Tracheal epithelial cell (primary cell): Measurements from ENCODE around the gene CENPB. TPM values are rescaled to one million over a fixed set of nuclear protein-coding genes. Genes with fewer than 3 reads are reported as not detected.

Source experiments
- total RNA-seq: library from RNA; depleted of rRNA; stranded (reverse); fragments of >200 nt; gene quantifications from 2 replicates; pipeline ENCODE4 v1.2.1, GENCODE V29; 2014

CENPB gene, protein sequence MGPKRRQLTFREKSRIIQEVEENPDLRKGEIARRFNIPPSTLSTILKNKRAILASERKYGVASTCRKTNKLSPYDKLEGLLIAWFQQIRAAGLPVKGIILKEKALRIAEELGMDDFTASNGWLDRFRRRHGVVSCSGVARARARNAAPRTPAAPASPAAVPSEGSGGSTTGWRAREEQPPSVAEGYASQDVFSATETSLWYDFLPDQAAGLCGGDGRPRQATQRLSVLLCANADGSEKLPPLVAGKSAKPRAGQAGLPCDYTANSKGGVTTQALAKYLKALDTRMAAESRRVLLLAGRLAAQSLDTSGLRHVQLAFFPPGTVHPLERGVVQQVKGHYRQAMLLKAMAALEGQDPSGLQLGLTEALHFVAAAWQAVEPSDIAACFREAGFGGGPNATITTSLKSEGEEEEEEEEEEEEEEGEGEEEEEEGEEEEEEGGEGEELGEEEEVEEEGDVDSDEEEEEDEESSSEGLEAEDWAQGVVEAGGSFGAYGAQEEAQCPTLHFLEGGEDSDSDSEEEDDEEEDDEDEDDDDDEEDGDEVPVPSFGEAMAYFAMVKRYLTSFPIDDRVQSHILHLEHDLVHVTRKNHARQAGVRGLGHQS
- total RNA-seq: 100 and 109 TPM in 2 replicates

GRCh38 chr20:3786665-3787323 is at the start of gene CENPB:
Gene CENPB, minus strand, starts transcription at chr20:3786740. Its CDS starts 257 bp downstream, at chr20:3786483.

GRCh38 chr20:3820048-3820900 is 33.7 kb upstream of the CENPB start, which contains the start of gene AP5S1:
Gene AP5S1, plus strand, starts transcription at chr20:3820547. Its CDS starts 1,571 bp downstream, at chr20:3822118.

DNA sequence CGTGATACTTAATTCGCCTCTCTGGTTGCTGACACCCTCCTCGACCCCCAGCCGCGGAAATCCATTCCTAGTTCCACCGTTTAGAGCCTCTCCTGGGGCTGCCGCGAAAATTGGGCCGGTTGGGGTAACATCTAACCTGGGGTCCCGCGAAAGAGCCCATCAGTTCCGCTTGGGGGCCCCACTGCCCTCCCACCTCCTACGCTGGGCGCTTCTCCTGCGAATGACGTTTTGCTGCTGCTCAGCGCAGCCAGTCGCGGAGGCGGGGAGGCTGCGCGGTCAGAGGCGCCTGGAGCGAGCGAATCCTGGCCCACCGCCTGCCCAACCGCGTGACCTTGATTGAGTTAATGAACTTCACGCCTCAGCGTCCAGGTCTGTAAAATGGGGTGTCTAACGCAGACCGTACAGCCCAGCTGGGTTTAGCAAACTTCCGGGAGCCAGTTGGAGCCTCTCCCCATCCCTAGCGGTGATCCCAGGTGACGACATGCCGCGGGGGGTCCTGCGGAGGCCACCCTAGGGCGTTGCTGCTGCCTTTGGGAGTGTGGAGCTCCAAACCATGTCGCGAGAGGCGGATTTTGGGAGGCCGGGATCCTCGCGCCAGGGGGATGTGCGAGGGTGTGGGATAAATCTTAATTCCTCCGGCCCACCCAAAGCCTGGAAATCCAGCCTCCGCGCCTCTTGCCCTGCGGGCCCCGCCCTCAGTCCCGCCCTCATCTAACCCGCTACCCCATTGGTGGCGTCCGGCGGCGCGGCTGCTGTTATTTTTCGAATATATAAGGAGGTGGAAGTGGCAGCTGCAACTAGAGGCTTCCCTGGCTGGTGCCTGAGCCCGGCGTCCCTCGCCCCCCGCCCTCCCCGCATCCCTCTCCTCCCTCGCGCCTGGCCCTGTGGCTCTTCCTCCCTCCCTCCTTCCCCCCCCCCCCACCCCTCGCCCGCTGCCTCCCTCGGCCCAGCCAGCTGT is 9.2 kb upstream of the CENPB start, which contains the start of gene CDC25B:
Gene CDC25B (plus strand): TSS at position 800 of the 958 bp plus-strand sequence. CDS start 222 bp downstream, outside the sequence.

GRCh38 chr20:3781153-3781910 is 5.2 kb downstream of the CENPB start, which contains the start of gene SPEF1:
Gene SPEF1, minus strand, starts transcription at chr20:3781448. Its CDS starts 161 bp downstream, at chr20:3781287.

DNA sequence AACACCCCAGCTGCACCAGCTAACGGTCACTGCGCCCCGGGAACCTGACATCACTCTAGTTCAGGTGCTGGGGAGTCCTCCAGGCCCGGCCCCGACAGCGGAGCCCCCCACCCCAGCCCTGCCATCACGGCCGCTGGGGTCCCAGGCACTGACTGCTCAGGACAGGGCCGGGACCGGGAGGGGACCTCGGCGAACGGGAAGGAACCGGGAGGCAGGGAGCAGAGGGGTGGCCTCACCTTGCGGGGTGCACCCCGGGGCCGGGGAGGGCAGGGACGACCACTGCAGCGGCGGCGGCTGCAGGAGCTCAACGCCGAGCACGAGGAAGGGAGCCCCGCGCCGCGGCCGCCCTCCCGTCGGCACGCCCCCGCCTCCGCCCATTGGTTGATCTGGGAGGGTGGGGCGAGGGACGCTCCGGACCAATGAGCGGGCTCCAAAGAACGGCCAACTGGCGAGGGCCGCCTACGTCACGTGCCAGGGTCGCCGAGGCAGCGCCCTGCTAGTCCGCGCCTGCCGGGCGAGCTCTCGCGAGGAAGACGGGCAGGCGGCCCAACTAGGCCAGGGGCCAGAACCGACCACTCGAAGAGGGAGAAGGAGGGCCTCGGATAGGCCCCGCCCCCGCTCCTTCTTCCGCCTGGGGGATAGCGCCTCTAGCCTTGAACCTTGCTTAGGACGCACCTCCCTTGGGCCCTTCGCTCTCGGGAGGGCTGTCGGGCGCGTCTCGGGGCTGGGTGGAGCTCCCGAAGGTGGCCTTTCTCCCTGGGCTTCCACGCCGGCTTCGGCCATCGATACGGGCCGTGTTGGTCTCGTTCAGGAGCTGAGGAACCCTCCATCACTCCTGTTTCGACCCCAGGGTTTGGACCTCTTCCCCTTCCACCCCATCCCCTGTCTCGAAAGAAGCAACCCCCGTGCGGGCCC is 18.9 kb downstream of the CENPB start, which contains the start of gene ADISSP:
Gene ADISSP (minus strand): TSS at position 327 of the 915 bp plus-strand sequence. CDS start 7,653 bp downstream, outside the sequence.

Other genes starting within 250 kb of the CENPB start
- not detected in 2 replicates for gene GFRA4, start 123.3 kb downstream of the CENPB start, total RNA-seq
- gene ADAM33, start 104.7 kb downstream of the CENPB start, total RNA-seq: not detected in 2 replicates
- gene SIGLEC1, start 74.1 kb downstream of the CENPB start, total RNA-seq: not detected in 2 replicates
- gene HSPA12B, start 54.1 kb downstream of the CENPB start, total RNA-seq: under 0.01 TPM in 1 of 2 replicates, not detected in the other
- gene ADISSP, start 19.0 kb downstream of the CENPB start, total RNA-seq: 16.1 and 20.2 TPM in 2 replicates
- gene SPEF1, start 5.3 kb downstream of the CENPB start, total RNA-seq: not detected in 2 replicates
- gene CDC25B, start 9.6 kb upstream of the CENPB start, total RNA-seq: 8.4 and 33.0 TPM in 2 replicates
- gene AP5S1, start 33.8 kb upstream of the CENPB start, total RNA-seq: 8.2 and 8.5 TPM in 2 replicates
- 13.0 and 18.8 TPM in 2 replicates for gene MAVS, start 60.1 kb upstream of the CENPB start, total RNA-seq
- gene PANK2, start 102.6 kb upstream of the CENPB start, total RNA-seq: 41.8 and 59.5 TPM in 2 replicates
- 1.9 and 4.8 TPM in 2 replicates for gene RNF24, start 228.8 kb upstream of the CENPB start, total RNA-seq